ENCODE data around the gene GRB7. TPM values are rescaled to one million over a fixed set of nuclear protein-coding genes. Genes with fewer than 3 reads are reported as not detected.
A peak's percentile ranks its signal among the peaks of the same experiment; 100 is the strongest.

Gene GRB7
- polyA plus RNA-seq, 2 of the 4 experiments (the other 2 are of a cell fraction): 5.9 to 10.1 TPM

- TF ChIP-seq, protein P1, sequence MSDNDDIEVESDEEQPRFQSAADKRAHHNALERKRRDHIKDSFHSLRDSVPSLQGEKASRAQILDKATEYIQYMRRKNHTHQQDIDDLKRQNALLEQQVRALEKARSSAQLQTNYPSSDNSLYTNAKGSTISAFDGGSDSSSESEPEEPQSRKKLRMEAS (IDR thresholded peaks at IDR 0.05): peak; percentile 38
- no peak; the same call in 1 of the 2 replicates for TF ChIP-seq HMGXB4 (CRISPR knock-in tag; IDR thresholded peaks at IDR 0.05; ENCODE audit: borderline replicate concordance)
- no peak for TF ChIP-seq HDAC2 (IDR thresholded peaks at IDR 0.05)
- TF ChIP-seq, protein P2, sequence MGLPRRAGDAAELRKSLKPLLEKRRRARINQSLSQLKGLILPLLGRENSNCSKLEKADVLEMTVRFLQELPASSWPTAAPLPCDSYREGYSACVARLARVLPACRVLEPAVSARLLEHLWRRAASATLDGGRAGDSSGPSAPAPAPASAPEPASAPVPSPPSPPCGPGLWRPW (IDR thresholded peaks at IDR 0.05): no peak
- TF ChIP-seq TFCP2L1 (CRISPR knock-in tag; IDR thresholded peaks at IDR 0.05): peak; percentile 53; the same call in 1 of the 2 replicates
- TF ChIP-seq HEYL (CRISPR knock-in tag; IDR thresholded peaks at IDR 0.05): 0 out of 2 replicates have a peak, but pooled peaks have one; percentile 46
- TF ChIP-seq EHMT2 (IDR thresholded peaks at IDR 0.05; ENCODE audit: low read depth): no peak
- TF ChIP-seq NFE2L2 (conservative IDR thresholded peaks at IDR 0.05; ENCODE audit: low read length): no peak
- peak; percentile 96 for TF ChIP-seq BHLHE40 (IDR thresholded peaks at IDR 0.05; ENCODE audit: low read depth, low read length)
- TF ChIP-seq MAZ (IDR thresholded peaks at IDR 0.05; ENCODE audit: borderline replicate concordance, low read depth, low read length): peak; percentile 76
- peak; percentile 67; the same call in 2 of the 3 replicates for TF ChIP-seq BCL3 (IDR thresholded peaks at IDR 0.05)
- peak; percentile 68; the same call in 1 of the 2 replicates for TF ChIP-seq RFX5 (IDR thresholded peaks at IDR 0.05)
- no peak for TF ChIP-seq FOSL2 (IDR thresholded peaks at IDR 0.05)
- TF ChIP-seq FOSL2 (CRISPR knock-in tag; IDR thresholded peaks at IDR 0.05): peak; percentile 50
- TF ChIP-seq RAD21 (conservative IDR thresholded peaks at IDR 0.05 in 1 of 2, IDR thresholded peaks at IDR 0.05 in 1 of 2): peak; percentile 61 to 86
- no peak for TF ChIP-seq JUNB (IDR thresholded peaks at IDR 0.05)
- no peak for TF ChIP-seq ZFP36 (IDR thresholded peaks at IDR 0.05; ENCODE audit: borderline replicate concordance, partially characterized antibody)
- no peak for TF ChIP-seq ELK1 (IDR thresholded peaks at IDR 0.05; ENCODE audit: low read depth, low read length)
- TF ChIP-seq EHF (CRISPR knock-in tag; IDR thresholded peaks at IDR 0.05): no peak
- TF ChIP-seq MYC (IDR thresholded peaks at IDR 0.05; ENCODE audit: borderline replicate concordance, low read length): 0 out of 2 replicates have a peak, but pooled peaks have one; percentile 48
- TF ChIP-seq EP300 (IDR thresholded peaks at IDR 0.05): no peak
- TF ChIP-seq CEBPB (IDR thresholded peaks at IDR 0.05): no peak
- TF ChIP-seq ZC3H11A (IDR thresholded peaks at IDR 0.05): no peak
- TF ChIP-seq KDM5A (IDR thresholded peaks at IDR 0.05): no peak
- TF ChIP-seq CBX2 (IDR thresholded peaks at IDR 0.05; ENCODE audit: borderline replicate concordance, low read depth): no peak
- no peak for TF ChIP-seq NR3C1 (IDR thresholded peaks at IDR 0.05)
These were observed 7.4 kb upstream of the GRB7 start, which contains the start of gene MIEN1 (continued) for GRCh38 chr17:39730095-39730921.

Data from A549 (cell line).